Mesodermal cell (in vitro differentiated cells): ENCODE results near the gene MACROH2A2.
"Not testable (repeated sequence)": the region's sequence is repeated elsewhere in the genome, so short reads cannot be mapped to it uniquely, and the experiment has no call there.

Experiments used
- H3K27ac ChIP-seq: 2 replicates; pipeline ENCODE4 v1.7.0; 2013; ENCODE audit warnings: mild to moderate bottlenecking, low read depth, low read length, moderate library complexity; ENCODE audit not compliant: severe bottlenecking
- H3K36me3 ChIP-seq: 2 replicates; pipeline ENCODE4 v1.7.1; 2013; ENCODE audit warnings: mild to moderate bottlenecking, low read length, moderate library complexity; ENCODE audit not compliant: control insufficient read depth, insufficient read depth
- H3K4me1 ChIP-seq: one replicate; pipeline ENCODE4 v1.7.1; 2013; ENCODE audit warnings: mild to moderate bottlenecking, low read length; ENCODE audit not compliant: insufficient read depth, control insufficient read depth, poor library complexity, severe bottlenecking
- H3K4me3 ChIP-seq: 2 replicates; pipeline ENCODE4 v1.7.0; 2013; ENCODE audit warnings: low read length, control low read depth, mild to moderate bottlenecking; ENCODE audit not compliant: insufficient read depth, poor library complexity, severe bottlenecking; ENCODE audit errors: extremely low read depth
- H3K9me3 ChIP-seq: 2 replicates; pipeline ENCODE4 v1.7.1; 2013; ENCODE audit warnings: mild to moderate bottlenecking, low read length, moderate library complexity; ENCODE audit not compliant: control insufficient read depth
- WGBS, 2 experiments: methylation state at CpG; one replicate each; pipeline ENCODE4 v1.1.5; 2013; ENCODE audit warnings: missing lambda C conversion rate in 2 of 2; ENCODE audit not compliant: insufficient coverage in 2 of 2; 5-methylcytosine and 5-hydroxymethylcytosine counted together

MACROH2A2 gene

DNA sequence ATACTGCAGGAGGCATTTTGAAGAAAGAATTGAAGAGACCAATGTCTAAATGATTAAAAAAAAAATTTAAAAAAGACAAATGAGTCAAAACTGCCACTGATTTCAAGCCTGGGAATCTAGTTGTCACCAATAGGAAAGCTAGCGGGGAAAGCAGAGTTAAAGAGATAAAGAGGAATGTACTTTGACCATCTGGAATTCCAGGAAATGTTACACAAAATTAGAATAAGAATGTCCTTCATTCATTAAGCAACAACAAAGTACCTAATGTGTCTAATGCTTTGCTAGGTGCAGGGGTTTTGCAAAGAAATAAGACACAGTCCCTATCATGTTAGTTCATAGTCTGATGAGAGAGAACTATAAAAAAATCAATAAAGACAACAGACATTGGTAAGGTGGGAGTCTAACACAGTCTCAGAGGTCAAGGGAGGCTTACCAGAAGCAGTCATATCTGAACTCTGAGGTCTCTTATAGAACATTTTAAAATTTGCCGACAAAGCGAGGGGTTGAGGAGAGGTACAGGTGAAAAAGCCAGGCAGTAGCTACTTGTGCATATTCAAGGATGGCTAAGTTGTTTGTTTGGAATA lies 102.7 kb downstream of the MACROH2A2 start:
- Histone ChIP-seq H3K4me3 (no peak overlapping the region), H3K36me3 (peaks cover 89% of the 10 kb centered on the region), H3K9me3 (no peaks in the 10 kb centered on the region), H3K27ac (no peak overlapping the region), H3K4me1 (no peaks in the 10 kb centered on the region)
- WGBS, 2 experiments: 45 to 64% methylated on average over 2 to 3 of the region's 3 CpGs

DNA sequence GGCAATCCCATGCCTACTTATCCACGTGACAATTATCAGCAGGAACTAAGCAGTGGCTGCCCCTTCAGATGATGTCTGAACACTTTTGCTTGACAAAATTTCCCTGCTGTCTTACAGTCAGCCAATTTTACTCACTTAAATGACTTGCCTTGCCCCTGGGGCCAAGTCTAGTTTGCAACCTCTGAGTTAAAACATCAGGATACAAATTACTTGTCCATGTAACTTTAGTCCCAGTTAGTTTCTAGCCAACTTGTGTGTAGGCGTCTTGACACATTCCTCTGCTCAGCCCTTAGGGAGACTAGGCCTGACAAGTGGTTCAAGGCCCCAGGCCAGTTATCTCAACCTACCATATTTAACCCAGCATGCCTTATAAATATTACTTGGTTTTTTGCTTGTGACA lies 105.5 kb downstream of the MACROH2A2 start:
- 92 to 93% methylated on average over 1 to 2 of the region's 2 CpGs for WGBS, 2 experiments
- H3K36me3 ChIP-seq: peaks cover 82% of the 10 kb centered on the region
- no peaks in the 10 kb centered on the region for H3K4me1 ChIP-seq
- no peak overlapping the region for H3K4me3 ChIP-seq
- H3K27ac ChIP-seq: no peak overlapping the region
- no peaks in the 10 kb centered on the region for H3K9me3 ChIP-seq

DNA sequence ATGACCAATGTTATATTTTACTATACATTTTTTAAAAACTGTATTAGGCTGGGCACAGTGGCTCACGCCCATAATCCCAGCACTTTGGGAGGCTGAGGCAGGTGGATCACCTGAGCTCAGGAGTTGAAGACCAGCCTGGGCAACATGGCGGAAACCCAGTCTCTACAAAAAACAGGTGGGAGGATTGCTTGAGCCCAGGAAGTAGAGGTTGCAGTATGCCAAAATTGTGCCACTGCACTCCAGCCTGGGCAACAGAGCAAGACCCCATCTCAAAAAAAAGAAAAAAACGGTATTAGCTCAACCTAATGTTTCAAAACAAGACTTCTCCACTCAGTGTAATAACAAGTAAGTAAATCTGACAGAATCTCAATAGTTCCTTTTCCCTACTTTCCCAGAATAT lies 106.7 kb downstream of the MACROH2A2 start:
- peaks cover 78% of the 10 kb centered on the region for H3K36me3 ChIP-seq
- WGBS, 2 experiments: 40 to 83% methylated on average over 1 of the region's 3 CpGs
- not testable (repeated sequence) for H3K4me3 ChIP-seq, H3K9me3 ChIP-seq, H3K4me1 ChIP-seq, H3K27ac ChIP-seq

DNA sequence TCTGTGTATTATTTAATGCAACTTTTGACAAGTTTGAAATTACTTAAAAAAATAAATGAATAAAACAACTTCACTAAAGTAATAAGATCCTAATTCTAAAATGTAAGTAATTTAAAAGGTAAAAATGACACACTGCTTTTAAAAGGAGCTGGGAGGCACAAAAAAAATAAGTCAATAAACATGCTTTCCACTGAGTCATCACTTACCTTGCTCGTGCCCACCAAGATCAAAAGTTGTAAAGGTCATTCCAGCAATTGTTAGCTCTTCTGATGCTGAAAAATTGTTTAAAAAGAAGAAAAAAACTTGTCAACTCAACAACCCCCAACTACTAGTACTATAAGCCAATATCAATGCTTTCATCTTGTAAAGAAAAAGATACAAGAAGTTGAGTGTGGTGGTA lies 108.2 kb downstream of the MACROH2A2 start:
- Histone ChIP-seq H3K36me3 (peaks cover 79% of the 10 kb centered on the region), H3K27ac (no peak overlapping the region), H3K4me3 (no peak overlapping the region), H3K4me1 (no peaks in the 10 kb centered on the region), H3K9me3 (no peaks in the 10 kb centered on the region)
- WGBS, 2 experiments: no CpG with 5 or more reads among the region's 1 CpG
